ENCODE data around the gene GPX4. TPM values are rescaled to one million over a fixed set of nuclear protein-coding genes. Genes with fewer than 3 reads are reported as not detected.

The GPX4 gene
- total RNA-seq, 1 donor from 2014 or later: 327 TPM

DNA sequence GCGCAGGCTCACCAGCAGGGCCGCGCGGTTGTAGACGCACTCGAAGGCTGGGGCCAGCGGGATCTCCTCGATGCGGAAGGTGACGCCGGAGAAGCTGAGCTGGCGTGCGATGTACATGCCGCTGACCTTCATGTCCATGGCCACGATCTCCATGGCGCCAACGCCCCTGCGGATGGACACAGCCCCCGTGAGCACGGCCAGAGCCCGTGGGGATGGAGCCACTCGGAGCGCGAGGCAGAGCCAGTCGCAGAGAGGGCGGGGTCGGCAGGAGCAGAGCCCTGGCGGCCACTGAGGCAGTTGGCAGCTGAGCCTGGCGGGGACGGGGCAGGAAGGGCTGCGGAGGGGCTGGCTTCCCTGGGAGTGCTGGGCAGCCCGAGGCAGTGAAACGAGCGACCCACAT, 15.2 kb downstream of the GPX4 start:
- peaks cover 3% of the 10 kb centered on the region for H3K4me1 ChIP-seq
- TF ChIP-seq, protein P1, sequence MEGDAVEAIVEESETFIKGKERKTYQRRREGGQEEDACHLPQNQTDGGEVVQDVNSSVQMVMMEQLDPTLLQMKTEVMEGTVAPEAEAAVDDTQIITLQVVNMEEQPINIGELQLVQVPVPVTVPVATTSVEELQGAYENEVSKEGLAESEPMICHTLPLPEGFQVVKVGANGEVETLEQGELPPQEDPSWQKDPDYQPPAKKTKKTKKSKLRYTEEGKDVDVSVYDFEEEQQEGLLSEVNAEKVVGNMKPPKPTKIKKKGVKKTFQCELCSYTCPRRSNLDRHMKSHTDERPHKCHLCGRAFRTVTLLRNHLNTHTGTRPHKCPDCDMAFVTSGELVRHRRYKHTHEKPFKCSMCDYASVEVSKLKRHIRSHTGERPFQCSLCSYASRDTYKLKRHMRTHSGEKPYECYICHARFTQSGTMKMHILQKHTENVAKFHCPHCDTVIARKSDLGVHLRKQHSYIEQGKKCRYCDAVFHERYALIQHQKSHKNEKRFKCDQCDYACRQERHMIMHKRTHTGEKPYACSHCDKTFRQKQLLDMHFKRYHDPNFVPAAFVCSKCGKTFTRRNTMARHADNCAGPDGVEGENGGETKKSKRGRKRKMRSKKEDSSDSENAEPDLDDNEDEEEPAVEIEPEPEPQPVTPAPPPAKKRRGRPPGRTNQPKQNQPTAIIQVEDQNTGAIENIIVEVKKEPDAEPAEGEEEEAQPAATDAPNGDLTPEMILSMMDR (IDR thresholded peaks at IDR 0.05; ENCODE audit: borderline replicate concordance): no peak
- DNase-seq: no peak
- peaks cover 91% of the 10 kb centered on the region for H3K36me3 ChIP-seq
- H3K4me3 ChIP-seq: no peak overlapping the region
- no peaks in the 10 kb centered on the region for H3K9me3 ChIP-seq (replicated peaks)
- intact Hi-C loops (cut with micrococcal nuclease): no loop called here
- H3K27ac ChIP-seq (replicated peaks): no peak overlapping the region
- no peaks in the 10 kb centered on the region for H3K27me3 ChIP-seq (ENCODE audit: low read depth)

DNA sequence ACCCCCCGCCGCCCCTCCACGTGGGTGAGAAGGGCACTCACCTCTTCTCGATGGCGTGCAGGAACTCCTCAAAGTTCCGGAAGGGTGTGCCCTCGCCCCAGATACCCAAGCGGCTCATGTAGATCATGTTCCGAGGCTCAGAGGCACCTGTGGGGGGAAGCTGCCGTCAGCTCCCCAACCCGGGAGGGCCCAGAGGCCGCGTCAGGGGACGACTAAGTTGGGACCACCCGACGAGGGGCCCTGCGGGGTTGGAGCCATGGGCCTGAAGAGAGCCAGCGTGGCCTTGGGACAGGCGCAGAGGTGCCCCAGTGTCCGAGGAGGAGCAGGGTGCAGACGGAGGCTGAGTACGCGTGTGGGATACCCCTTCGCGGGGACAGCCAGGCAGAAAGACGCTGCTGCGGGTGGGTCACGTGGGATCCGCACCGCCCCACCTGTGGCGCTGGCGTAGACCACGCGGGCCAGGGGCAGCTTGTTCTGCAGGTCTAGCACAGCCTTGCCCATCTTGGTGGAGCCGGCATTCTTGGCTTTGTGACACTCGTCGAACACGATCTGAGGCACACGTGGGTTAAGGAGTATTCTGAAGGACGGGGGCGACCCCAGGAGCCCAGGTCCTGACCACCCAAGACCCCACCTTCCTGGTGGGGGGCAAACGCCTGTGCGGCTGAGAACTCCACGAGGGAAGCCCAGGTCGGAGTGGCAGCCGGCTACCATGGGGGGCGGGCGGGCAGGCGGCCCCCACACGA, 15.9 kb downstream of the GPX4 start:
- H3K27me3 ChIP-seq (ENCODE audit: low read depth): no peaks in the 10 kb centered on the region
- TF ChIP-seq, protein P1 (IDR thresholded peaks at IDR 0.05; ENCODE audit: borderline replicate concordance): no peak
- intact Hi-C loops (cut with micrococcal nuclease): loop anchor here (10.0 kb wide), 1 partner anchor 65 kb away; no protein-coding TSS in a partner anchor
- no peak for DNase-seq
- H3K4me1 ChIP-seq: no peaks in the 10 kb centered on the region
- peaks cover 93% of the 10 kb centered on the region for H3K36me3 ChIP-seq
- H3K9me3 ChIP-seq (replicated peaks): no peaks in the 10 kb centered on the region
- no peak overlapping the region for H3K4me3 ChIP-seq
- H3K27ac ChIP-seq (replicated peaks): no peak overlapping the region

DNA sequence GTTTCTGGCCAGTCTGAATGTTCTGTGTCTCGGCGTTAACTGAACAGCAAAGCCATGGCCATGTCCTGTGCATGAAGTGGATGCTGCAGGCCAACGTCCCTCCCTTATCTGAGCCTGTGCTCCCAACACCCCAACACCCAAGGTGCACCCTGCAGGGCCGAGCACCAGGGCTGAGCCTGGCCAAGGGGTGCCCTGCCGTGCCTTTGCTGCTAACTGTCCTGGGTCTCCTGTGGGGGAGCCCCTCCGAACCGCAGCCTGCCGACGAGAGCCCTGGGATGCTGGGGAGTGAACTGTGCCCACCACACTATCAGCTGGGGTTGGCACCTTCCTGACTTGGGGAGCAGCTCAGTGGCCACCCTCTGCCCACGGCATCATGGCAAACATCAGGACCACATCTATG, 17.6 kb downstream of the GPX4 start:
- Histone ChIP-seq H3K4me1 (no peaks in the 10 kb centered on the region), H3K9me3 (replicated peaks) (no peaks in the 10 kb centered on the region), H3K36me3 (peaks cover 95% of the 10 kb centered on the region), H3K4me3 (no peak overlapping the region), H3K27ac (replicated peaks) (no peak overlapping the region), H3K27me3 (ENCODE audit: low read depth) (no peaks in the 10 kb centered on the region)
- DNase-seq: no peak
- intact Hi-C loops (cut with micrococcal nuclease): loop anchor here (10.0 kb wide), 1 partner anchor 63 kb away; no protein-coding TSS in a partner anchor
- TF ChIP-seq, protein P1 (IDR thresholded peaks at IDR 0.05; ENCODE audit: borderline replicate concordance): no peak

DNA sequence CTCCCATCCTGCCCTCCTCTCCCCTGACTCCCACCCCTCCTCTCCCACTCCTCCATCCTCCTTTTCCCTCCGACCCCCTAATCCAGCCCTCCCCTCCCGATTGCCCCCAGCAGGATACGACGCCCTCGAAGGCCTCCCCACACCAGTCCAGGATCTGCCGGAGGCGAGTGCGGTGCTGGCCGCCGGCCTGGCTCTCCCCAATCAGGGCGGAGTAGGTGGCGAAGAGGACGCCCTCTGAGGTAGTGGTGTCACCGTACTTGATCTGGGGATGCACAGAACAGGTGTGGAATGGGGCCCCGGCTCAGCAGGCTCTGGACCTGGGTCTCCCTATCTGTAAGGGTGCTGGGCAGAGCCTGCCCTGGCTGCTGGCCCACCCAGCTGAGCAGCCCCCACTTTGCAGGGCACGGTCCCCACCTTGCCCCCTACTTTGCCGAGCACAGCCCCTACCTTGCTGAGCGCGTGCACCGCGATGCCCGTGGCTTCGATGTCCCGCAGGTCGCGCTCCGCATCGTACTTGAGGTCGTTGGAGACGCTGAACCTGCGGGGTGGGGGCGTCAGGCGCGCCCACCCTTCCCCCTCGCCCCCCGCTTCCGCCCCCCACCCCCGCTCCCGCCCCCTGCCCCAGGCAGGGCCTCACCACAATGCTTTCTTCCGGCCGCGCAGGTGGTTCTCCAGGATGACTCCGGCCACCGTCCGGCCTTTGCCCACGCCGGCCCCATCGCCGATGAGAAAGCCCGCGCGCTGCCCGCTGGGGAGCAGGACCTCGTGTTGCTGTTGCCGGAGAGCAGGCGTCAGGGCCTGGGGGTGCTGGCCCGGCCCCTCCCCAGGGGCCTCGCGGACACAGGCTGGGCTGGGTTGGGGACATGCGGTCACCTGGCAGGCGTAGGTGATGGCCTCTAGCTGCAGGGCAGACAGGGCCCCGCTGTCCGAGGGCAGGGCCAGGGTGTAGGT, 18.5 kb downstream of the GPX4 start:
- Histone ChIP-seq H3K9me3 (replicated peaks) (no peaks in the 10 kb centered on the region), H3K4me1 (no peaks in the 10 kb centered on the region), H3K36me3 (peaks cover 95% of the 10 kb centered on the region), H3K27ac (replicated peaks) (no peak overlapping the region), H3K27me3 (ENCODE audit: low read depth) (no peaks in the 10 kb centered on the region), H3K4me3 (no peak overlapping the region)
- DNase-seq: no peak
- intact Hi-C loops (cut with micrococcal nuclease): loop anchor here (10.0 kb wide), 1 partner anchor 63 kb away; no protein-coding TSS in a partner anchor
- TF ChIP-seq, protein P1 (IDR thresholded peaks at IDR 0.05; ENCODE audit: borderline replicate concordance): no peak

DNA sequence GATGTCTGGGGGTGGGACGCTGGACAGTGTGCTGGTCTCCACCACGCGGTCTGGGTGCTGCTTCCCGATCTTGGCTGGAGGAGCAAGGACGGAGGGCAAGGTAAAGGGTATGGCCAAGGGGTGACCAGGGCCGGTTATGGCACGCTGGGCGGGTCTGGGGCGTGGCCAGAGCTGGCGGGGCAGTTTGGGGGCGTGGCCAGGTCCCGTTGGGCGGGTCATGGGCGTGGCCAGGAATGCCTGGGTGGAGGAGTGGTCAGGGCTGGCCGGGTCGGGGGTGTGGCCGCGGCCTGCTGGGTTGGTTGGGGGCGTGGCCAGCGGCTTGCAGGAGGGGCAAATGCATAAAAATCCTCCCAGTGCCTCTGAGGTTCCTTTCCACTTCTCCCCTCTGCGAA, 19.2 kb downstream of the GPX4 start:
- H3K4me3 ChIP-seq: no peak overlapping the region
- TF ChIP-seq, protein P1 (IDR thresholded peaks at IDR 0.05; ENCODE audit: borderline replicate concordance): no peak
- no peaks in the 10 kb centered on the region for H3K27me3 ChIP-seq (ENCODE audit: low read depth)
- no peaks in the 10 kb centered on the region for H3K9me3 ChIP-seq (replicated peaks)
- no peak overlapping the region for H3K27ac ChIP-seq (replicated peaks)
- H3K4me1 ChIP-seq: no peaks in the 10 kb centered on the region
- no peak for DNase-seq
- intact Hi-C loops (cut with micrococcal nuclease): loop anchor here (10.0 kb wide), 1 partner anchor 62 kb away; no protein-coding TSS in a partner anchor
- H3K36me3 ChIP-seq: peaks cover 94% of the 10 kb centered on the region
